T-cell (primary cell): ENCODE results near the gene JMJD1C. TPM values are rescaled to one million over a fixed set of nuclear protein-coding genes. Genes with fewer than 3 reads are reported as not detected.
"Not testable (repeated sequence)": the region's sequence is repeated elsewhere in the genome, so short reads cannot be mapped to it uniquely, and the experiment has no call there.

Experiments
- ATAC-seq, 4 experiments: fragments of 200-7000 bp in 3 of 4; fragments of 150-1000 bp in 1 of 4; cut with Tn5 transposase; replicated peaks in 1 of 4; 1 replicate in 3 of 4; 2 replicates in 1 of 4; pipeline ENCODE4 v1.10.0; 2021; ENCODE audit warnings: moderate library complexity in 3 of 4, mild to moderate bottlenecking in 2 of 4, moderate number of reproducible peaks in 1 of 4
- CTCF ChIA-PET, 2 donors: fragments of 300-600 bp; sonication (Branson Sonifier 250); formaldehyde crosslinking; loops; one replicate each; lab custom pipeline; 2022; ENCODE audit warnings: antibody characterized with exemption in 2 of 2; lab: Charles Lee
- POLR2A ChIA-PET, 2 donors: fragments of 300-600 bp; sonication (Branson Sonifier 250); formaldehyde crosslinking; loops; one replicate each; lab custom pipeline; 2022; ENCODE audit warnings: antibody characterized with exemption in 2 of 2; lab: Charles Lee
- DNase-seq, 35 experiments: peaks; one replicate each; pipeline versions ENCODE4 v3.0.0 to v3.0.0-alpha.2; 2013 to 2023
- H3K27ac ChIP-seq: one replicate; pipeline ENCODE4 v1.5.1; 2013; ENCODE audit warnings: low read length
- H3K27me3 ChIP-seq, 2 experiments: replicated peaks in 1 of 2; 1 replicate in 1 of 2; 2 replicates in 1 of 2; pipeline versions ENCODE4 v1.6.1 to v1.7.0; 2013; ENCODE audit warnings: low read length in 1 of 2, mixed read lengths in 1 of 2; ENCODE audit not compliant: control insufficient read depth in 2 of 2, insufficient read depth in 2 of 2; ENCODE audit errors: extremely low read depth in 1 of 2
- H3K36me3 ChIP-seq, 2 donors: 1 replicate in 1 of 2; 2 replicates in 1 of 2; pipeline versions ENCODE4 v1.6.1 to v1.7.0; 2013; ENCODE audit warnings: low read length in 1 of 2; ENCODE audit not compliant: control insufficient read depth in 2 of 2, insufficient read depth in 1 of 2; ENCODE audit errors: extremely low read depth in 1 of 2
- H3K4me1 ChIP-seq, 2 experiments: 1 replicate in 1 of 2; 2 replicates in 1 of 2; pipeline versions ENCODE4 v1.6.1 to v1.7.0; 2013; ENCODE audit warnings: low read length in 2 of 2, mixed read lengths in 1 of 2; ENCODE audit not compliant: insufficient read depth in 2 of 2, control insufficient read depth in 1 of 2; ENCODE audit errors: extremely low read depth in 1 of 2
- H3K4me3 ChIP-seq, 2 donors: 1 replicate in 1 of 2; 2 replicates in 1 of 2; pipeline versions ENCODE4 v1.5.1 to v1.7.0; 2013; ENCODE audit warnings: mild to moderate bottlenecking in 2 of 2, low read length in 1 of 2, moderate library complexity in 1 of 2; ENCODE audit not compliant: control insufficient read depth in 1 of 2; ENCODE audit errors: extremely low read depth in 1 of 2
- H3K9me3 ChIP-seq: 2 replicates; pipeline ENCODE4 v1.7.0; 2013
- H3K27ac Mint-ChIP-seq, 2 donors: one replicate each; pipeline ENCODE4 v1.8.0; 2020 to 2021; ENCODE audit warnings: mild to moderate bottlenecking in 2 of 2, mixed read lengths in 2 of 2
- H3K27me3 Mint-ChIP-seq, 2 donors: one replicate each; pipeline ENCODE4 v1.8.0; 2021 to 2022; ENCODE audit warnings: mixed read lengths in 2 of 2
- H3K36me3 Mint-ChIP-seq: one replicate; pipeline ENCODE4 v1.8.0; 2021; ENCODE audit warnings: mixed read lengths
- H3K4me1 Mint-ChIP-seq, 3 donors: one replicate each; pipeline ENCODE4 v1.8.0; 2020 to 2022; ENCODE audit warnings: mixed read lengths in 3 of 3, mild to moderate bottlenecking in 1 of 3
- H3K4me3 Mint-ChIP-seq, 3 donors: one replicate each; pipeline ENCODE4 v1.8.0; 2020 to 2022; ENCODE audit warnings: mild to moderate bottlenecking in 3 of 3, mixed read lengths in 3 of 3, moderate library complexity in 3 of 3
- H3K9me3 Mint-ChIP-seq, 3 donors: one replicate each; pipeline ENCODE4 v1.8.0; 2020 to 2022; ENCODE audit warnings: mixed read lengths in 3 of 3
- WGBS: methylation state at CpG from one replicate; pipeline ENCODE4 v1.1.5; 2013; ENCODE audit warnings: missing lambda C conversion rate; ENCODE audit not compliant: insufficient coverage; 5-methylcytosine and 5-hydroxymethylcytosine counted together
- total RNA-seq, 35 experiments: library from RNA in 6 of 35; stranded (reverse) in 6 of 35; fragments of 120-200 nt in 1 of 35; gene quantifications; one replicate each; pipeline versions ENCODE4 v1.2.1 to v1.2.4 and lab custom pipeline; 2013 to 2026

Gene JMJD1C
- total RNA-seq, 5 donors from 2014 or later (not counting 1 experiment from before 2014, with no cell fraction given): 84.1 to 193 (median 92.6) TPM

DNA sequence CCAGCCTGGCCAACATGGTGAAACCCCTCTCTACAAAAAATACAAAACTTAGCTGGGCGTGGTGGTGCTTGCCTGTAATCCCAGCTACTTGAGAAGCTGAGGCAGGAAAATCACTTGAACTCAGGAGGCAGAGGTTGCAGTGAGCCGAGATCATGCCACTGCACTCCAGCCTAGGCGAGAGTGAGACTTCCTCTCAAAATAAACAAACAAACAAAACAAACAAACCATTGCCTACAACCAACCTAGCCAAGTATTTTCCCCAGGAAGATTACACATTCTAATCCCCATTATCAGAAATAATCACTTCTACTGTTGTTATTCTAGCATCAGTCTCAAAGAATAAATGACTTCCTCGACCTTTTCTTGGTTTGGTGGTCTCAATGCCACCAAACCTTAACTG, 172.9 kb downstream of the JMJD1C start:
- H3K4me3 Mint-ChIP-seq, DNase-seq, H3K4me1 ChIP-seq, H3K27me3 Mint-ChIP-seq, H3K36me3 ChIP-seq, H3K9me3 Mint-ChIP-seq, H3K27ac ChIP-seq, CTCF ChIA-PET, ATAC-seq, H3K27me3 ChIP-seq, H3K36me3 Mint-ChIP-seq, H3K4me3 ChIP-seq, H3K27ac Mint-ChIP-seq, H3K9me3 ChIP-seq, H3K4me1 Mint-ChIP-seq: not testable (repeated sequence)
- POLR2A ChIA-PET: interaction anchor here in 1 of 2 donors (0.6 kb wide), 1 partner anchor 108 kb away, joined by 3 read pairs; no protein-coding TSS in a partner anchor
- WGBS: 100% methylated on average over 2 of the region's 4 CpGs

DNA sequence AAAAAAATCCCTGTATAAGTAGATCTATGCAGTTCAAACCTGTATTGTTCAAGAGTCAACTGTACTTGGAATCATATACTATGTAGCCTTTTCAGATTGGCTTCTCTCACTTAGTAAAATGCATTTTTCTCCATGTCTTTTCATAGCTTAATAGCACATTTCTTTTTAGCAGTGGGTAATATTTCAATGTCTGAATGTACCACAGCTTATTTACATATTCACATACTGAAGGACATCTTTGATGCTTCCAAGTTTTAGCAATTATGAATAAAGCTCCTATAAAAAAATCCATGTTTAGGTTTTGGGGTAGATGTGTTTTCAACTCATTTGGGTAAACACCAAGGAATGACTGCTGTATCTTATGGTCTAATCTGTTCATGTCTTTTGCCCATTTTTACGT, 177.6 kb downstream of the JMJD1C start:
- H3K36me3 Mint-ChIP-seq: no peaks in the 10 kb centered on the region
- H3K4me3 ChIP-seq: no peak overlapping the region
- H3K4me3 Mint-ChIP-seq: no peak overlapping the region
- no peaks in the 10 kb centered on the region for H3K27me3 Mint-ChIP-seq
- H3K27ac Mint-ChIP-seq: no peak overlapping the region
- no CpG with 5 or more reads among the region's 1 CpG for WGBS
- ChIA-PET CTCF (interaction anchor here (0.6 to 0.9 kb wide), 2 partner anchors 71 to 432 kb away, joined by 3 read pairs; no protein-coding TSS in a partner anchor), POLR2A (interaction anchor here in 1 of 2 donors (1.0 kb wide), 1 partner anchor 20 kb away, joined by 3 read pairs; no protein-coding TSS in a partner anchor)
- DNase-seq (no peak), ATAC-seq (no peak)
- H3K4me1 ChIP-seq: no peaks in the 10 kb centered on the region
- peaks cover 10 to 20% (median 11%) of the 10 kb centered on the region in 3 donors for H3K4me1 Mint-ChIP-seq
- H3K9me3 Mint-ChIP-seq: no peaks in the 10 kb centered on the region
- H3K9me3 ChIP-seq: no peaks in the 10 kb centered on the region
- H3K27ac ChIP-seq: no peak overlapping the region
- no peaks in the 10 kb centered on the region for H3K27me3 ChIP-seq
- no peaks in the 10 kb centered on the region for H3K36me3 ChIP-seq

DNA sequence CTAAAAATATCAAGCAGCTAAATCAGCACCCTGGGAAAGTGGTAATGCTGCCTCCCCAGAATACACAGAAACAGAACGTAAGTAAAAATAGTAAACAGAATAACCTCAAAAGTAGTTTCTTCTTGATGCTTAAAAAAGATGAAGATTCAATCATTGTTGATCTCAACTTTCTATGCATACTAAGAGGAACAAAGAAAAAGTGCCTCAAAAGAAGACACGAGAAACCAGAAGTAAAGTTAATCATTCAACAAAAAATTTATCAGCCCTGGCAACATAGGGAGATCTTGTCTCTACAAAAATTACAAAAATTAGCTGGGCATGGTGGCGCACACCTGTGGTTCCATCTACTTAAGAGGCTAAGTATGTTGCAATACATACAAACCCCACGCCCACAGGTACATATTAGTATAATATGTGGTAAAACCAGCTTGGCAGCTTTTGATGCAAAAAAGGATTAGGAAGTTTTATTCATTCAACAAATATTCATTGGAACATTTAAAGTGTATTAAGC, 179.0 kb downstream of the JMJD1C start:
- H3K9me3 ChIP-seq: no peaks in the 10 kb centered on the region
- no peak overlapping the region for H3K4me3 ChIP-seq
- no peak overlapping the region for H3K27ac ChIP-seq
- DNase-seq: no peak
- no peaks in the 10 kb centered on the region for H3K36me3 ChIP-seq
- peaks cover 10 to 18% (median 11%) of the 10 kb centered on the region in 3 donors for H3K4me1 Mint-ChIP-seq
- no peak for ATAC-seq
- H3K4me3 Mint-ChIP-seq: no peak overlapping the region
- H3K27me3 ChIP-seq: no peaks in the 10 kb centered on the region
- no peaks in the 10 kb centered on the region for H3K36me3 Mint-ChIP-seq
- POLR2A ChIA-PET: no interaction called here
- H3K27ac Mint-ChIP-seq: no peak overlapping the region
- H3K9me3 Mint-ChIP-seq: no peaks in the 10 kb centered on the region
- WGBS: no CpG with 5 or more reads among the region's 4 CpGs
- H3K4me1 ChIP-seq: no peaks in the 10 kb centered on the region
- CTCF ChIA-PET: interaction anchor here in 1 of 2 donors (0.6 to 0.9 kb wide), 2 partner anchors 13 to 81 kb away, joined by 3 read pairs; no protein-coding TSS in a partner anchor
- H3K27me3 Mint-ChIP-seq: no peaks in the 10 kb centered on the region

DNA sequence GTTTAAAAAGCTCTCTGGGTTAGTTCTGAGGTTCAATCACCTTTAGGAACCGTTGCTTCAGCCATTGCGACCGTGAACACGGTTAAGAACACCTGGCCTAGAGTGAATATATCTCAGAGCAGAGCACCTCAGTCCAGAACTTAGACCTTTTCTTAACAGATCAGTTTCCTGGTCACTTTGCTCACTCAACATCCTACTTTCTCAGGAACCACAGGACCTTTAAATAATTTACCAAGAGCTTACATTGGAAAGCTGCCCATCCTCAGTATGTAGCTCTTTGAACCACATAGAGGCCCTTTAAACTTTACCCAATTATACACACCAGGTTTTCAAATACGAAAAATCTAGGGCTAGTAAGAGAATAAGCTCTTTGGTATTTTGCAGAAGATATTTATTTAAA, 179.4 kb downstream of the JMJD1C start:
- Histone ChIP-seq H3K4me3 (no peak overlapping the region), H3K27me3 (no peaks in the 10 kb centered on the region), H3K36me3 (no peaks in the 10 kb centered on the region), H3K9me3 (no peaks in the 10 kb centered on the region), H3K4me1 (no peaks in the 10 kb centered on the region), H3K27ac (no peak overlapping the region)
- peaks cover 10 to 18% (median 11%) of the 10 kb centered on the region in 3 donors for H3K4me1 Mint-ChIP-seq
- 97% methylated on average over 4 of the region's 5 CpGs for WGBS
- H3K36me3 Mint-ChIP-seq: no peaks in the 10 kb centered on the region
- DNase-seq (no peak), ATAC-seq (no peak)
- POLR2A ChIA-PET: no interaction called here
- H3K27me3 Mint-ChIP-seq: no peaks in the 10 kb centered on the region
- no peaks in the 10 kb centered on the region for H3K9me3 Mint-ChIP-seq
- H3K4me3 Mint-ChIP-seq: no peak overlapping the region
- H3K27ac Mint-ChIP-seq: no peak overlapping the region
- CTCF ChIA-PET: interaction anchor here in 1 of 2 donors (0.6 to 0.9 kb wide), 2 partner anchors 14 to 80 kb away, joined by 3 read pairs; no protein-coding TSS in a partner anchor

DNA sequence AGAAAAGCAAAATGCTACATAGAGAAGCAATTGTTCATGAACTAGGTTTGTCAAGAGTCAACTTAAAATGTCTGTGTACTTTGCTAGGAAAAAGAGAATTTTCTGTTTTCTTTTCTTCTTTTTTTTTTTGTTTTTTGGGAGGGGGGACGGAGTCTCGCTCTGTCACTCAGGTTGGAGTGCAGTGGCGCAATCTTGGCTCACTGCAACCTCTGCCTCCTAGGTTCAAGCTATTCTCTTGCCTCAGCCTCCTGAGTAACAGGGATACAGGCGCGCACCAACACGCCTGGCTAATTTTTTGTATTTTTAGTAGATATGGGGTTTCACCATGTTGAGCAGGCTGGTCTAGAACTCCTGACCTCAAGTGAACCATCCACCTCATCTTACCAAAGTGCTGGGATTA, 181.9 kb downstream of the JMJD1C start:
- H3K4me3 ChIP-seq, H3K9me3 Mint-ChIP-seq, H3K27ac Mint-ChIP-seq, H3K27ac ChIP-seq, H3K9me3 ChIP-seq, DNase-seq, H3K4me3 Mint-ChIP-seq, H3K4me1 ChIP-seq, ATAC-seq, H3K36me3 ChIP-seq, H3K27me3 ChIP-seq, H3K36me3 Mint-ChIP-seq, H3K27me3 Mint-ChIP-seq: not testable (repeated sequence)
- WGBS: no CpG with 5 or more reads among the region's 6 CpGs
- H3K4me1 Mint-ChIP-seq: peaks cover 10 to 18% (median 11%) of the 10 kb centered on the region in 3 donors
- CTCF ChIA-PET: interaction anchor here (0.6 to 0.9 kb wide), 2 partner anchors 11 to 70 kb away, joined by 3 read pairs; no protein-coding TSS in a partner anchor
- POLR2A ChIA-PET: interaction anchor here in 1 of 2 donors (0.8 kb wide), 1 partner anchor 44 kb away, joined by 3 read pairs; no protein-coding TSS in a partner anchor

DNA sequence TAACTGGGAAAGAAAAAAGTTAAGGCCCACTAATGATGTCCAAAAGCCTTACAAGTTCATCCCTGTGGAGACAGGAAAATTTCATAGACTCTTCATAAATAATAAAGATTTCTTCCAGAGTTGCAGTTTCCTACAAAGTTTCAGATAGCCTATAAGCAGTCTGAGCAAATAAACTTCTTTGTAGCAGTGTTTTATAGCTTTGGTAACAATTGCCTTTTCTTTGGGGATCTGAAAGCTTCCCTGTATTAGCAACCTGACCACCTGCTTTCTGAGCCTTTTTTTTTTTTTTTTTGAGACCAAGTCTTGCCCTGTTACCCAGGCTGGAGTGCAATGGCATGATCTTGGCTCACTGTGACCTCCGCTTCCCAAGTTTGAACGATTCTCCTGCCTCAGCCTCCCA, 182.7 kb downstream of the JMJD1C start:
- no peaks in the 10 kb centered on the region for H3K27me3 Mint-ChIP-seq
- no peak overlapping the region for H3K4me3 ChIP-seq
- no peak overlapping the region for H3K27ac ChIP-seq
- no peak overlapping the region for H3K4me3 Mint-ChIP-seq
- CTCF ChIA-PET: no interaction called here
- POLR2A ChIA-PET: interaction anchor here in 1 of 2 donors (0.8 kb wide), 1 partner anchor 45 kb away, joined by 3 read pairs; no protein-coding TSS in a partner anchor
- no peaks in the 10 kb centered on the region for H3K36me3 Mint-ChIP-seq
- no peak overlapping the region for H3K27ac Mint-ChIP-seq
- no peaks in the 10 kb centered on the region for H3K36me3 ChIP-seq
- WGBS: no CpG with 5 or more reads among the region's 2 CpGs
- H3K4me1 Mint-ChIP-seq: peaks cover 10 to 17% (median 11%) of the 10 kb centered on the region in 3 donors
- no peaks in the 10 kb centered on the region for H3K4me1 ChIP-seq
- H3K9me3 ChIP-seq: no peaks in the 10 kb centered on the region
- H3K27me3 ChIP-seq: no peaks in the 10 kb centered on the region
- ATAC-seq (no peak), DNase-seq (no peak)
- H3K9me3 Mint-ChIP-seq: no peaks in the 10 kb centered on the region
